Measurements from ENCODE around the gene ITGA1. TPM values are rescaled to one million over a fixed set of nuclear protein-coding genes. Genes with fewer than 3 reads are reported as not detected.

ITGA1 gene
- total and polyA plus RNA-seq, 5 donors from 2014 or later, result 0.37 TPM; not detected in 4

DNA sequence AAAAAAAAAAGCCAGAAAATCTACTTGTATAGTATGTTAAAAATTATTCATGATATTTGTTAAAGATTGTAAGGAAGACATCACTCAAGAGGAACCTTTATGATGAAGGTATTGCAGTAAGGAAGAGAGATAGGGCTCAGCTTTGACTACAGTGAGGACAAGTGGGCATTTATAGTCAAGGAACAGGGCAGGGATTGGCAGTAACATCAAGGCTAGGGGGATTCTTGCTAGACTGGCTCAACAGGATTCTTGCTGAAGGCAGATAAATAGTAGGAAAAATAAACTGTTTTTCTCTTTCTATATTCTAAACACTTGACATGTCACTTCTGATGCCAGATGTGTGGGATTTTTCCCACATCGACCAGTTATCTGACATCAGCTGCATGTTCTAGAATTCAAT lies 96.7 kb downstream of the ITGA1 start:
- ATAC-seq (ENCODE audit: low read depth in 2 of 2) (no peak), DNase-seq (no peak)
- Histone ChIP-seq H3K9me3 (ENCODE audit: control insufficient read depth in 2 of 2, low read length in 2 of 2) (no peaks in the 10 kb centered on the region), H3K27me3 (ENCODE audit: control insufficient read depth, insufficient read depth, low read length) (no peaks in the 10 kb centered on the region), H3K4me3 (ENCODE audit: low read depth, low read length) (no peak overlapping the region), H3K27ac (ENCODE audit: insufficient read depth, low read length, poor library complexity, severe bottlenecking) (no peak overlapping the region), H3K4me1 (ENCODE audit: control insufficient read depth, insufficient read depth, low read length, poor library complexity, severe bottlenecking) (no peaks in the 10 kb centered on the region), H3K36me3 (ENCODE audit: control insufficient read depth, insufficient read depth, low read length) (no peaks in the 10 kb centered on the region)
- Mint-ChIP-seq H3K4me3 (no peak overlapping the region), H3K9me3 (peaks cover 0 to 2% (median 0%) of the 10 kb centered on the region in 7 donors), H3K27ac (no peak overlapping the region), H3K4me1 (no peaks in the 10 kb centered on the region), H3K27me3 (no peaks in the 10 kb centered on the region), H3K36me3 (no peaks in the 10 kb centered on the region)

DNA sequence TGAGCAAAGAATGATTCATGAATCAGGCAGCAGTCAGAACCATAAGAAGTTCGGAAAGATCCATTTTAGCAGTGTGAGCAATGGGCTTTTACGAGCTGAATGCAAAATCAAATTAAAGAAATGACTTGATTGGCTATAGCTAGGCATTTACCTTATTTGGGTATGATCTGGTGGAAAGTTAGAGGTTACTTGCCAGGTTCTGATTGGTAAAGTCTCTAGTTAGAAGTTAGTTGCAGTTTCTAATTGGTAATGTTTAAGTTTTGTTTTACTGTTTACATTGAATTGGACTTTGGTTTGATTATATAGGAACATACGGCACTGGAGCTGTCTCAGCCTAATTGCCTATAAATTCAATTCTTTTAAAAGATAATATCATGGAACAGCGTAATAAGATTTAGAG lies 97.9 kb downstream of the ITGA1 start:
- no peaks in the 10 kb centered on the region for H3K4me1 ChIP-seq (ENCODE audit: control insufficient read depth, insufficient read depth, low read length, poor library complexity, severe bottlenecking)
- no peak overlapping the region for H3K4me3 Mint-ChIP-seq
- H3K27ac Mint-ChIP-seq, result no peak overlapping the region
- no peaks in the 10 kb centered on the region for H3K36me3 ChIP-seq (ENCODE audit: control insufficient read depth, insufficient read depth, low read length)
- ATAC-seq (ENCODE audit: low read depth in 2 of 2) (no peak), DNase-seq (no peak)
- H3K4me3 ChIP-seq (ENCODE audit: low read depth, low read length), result no peak overlapping the region
- H3K9me3 Mint-ChIP-seq, result peaks cover 0 to 2% (median 0%) of the 10 kb centered on the region in 7 donors
- H3K4me1 Mint-ChIP-seq, result no peaks in the 10 kb centered on the region
- no peaks in the 10 kb centered on the region for H3K36me3 Mint-ChIP-seq
- H3K27me3 Mint-ChIP-seq, result no peaks in the 10 kb centered on the region
- H3K27me3 ChIP-seq (ENCODE audit: control insufficient read depth, insufficient read depth, low read length), result no peaks in the 10 kb centered on the region
- no peaks in the 10 kb centered on the region for H3K9me3 ChIP-seq (ENCODE audit: control insufficient read depth in 2 of 2, low read length in 2 of 2)
- H3K27ac ChIP-seq (ENCODE audit: insufficient read depth, low read length, poor library complexity, severe bottlenecking), result no peak overlapping the region

DNA sequence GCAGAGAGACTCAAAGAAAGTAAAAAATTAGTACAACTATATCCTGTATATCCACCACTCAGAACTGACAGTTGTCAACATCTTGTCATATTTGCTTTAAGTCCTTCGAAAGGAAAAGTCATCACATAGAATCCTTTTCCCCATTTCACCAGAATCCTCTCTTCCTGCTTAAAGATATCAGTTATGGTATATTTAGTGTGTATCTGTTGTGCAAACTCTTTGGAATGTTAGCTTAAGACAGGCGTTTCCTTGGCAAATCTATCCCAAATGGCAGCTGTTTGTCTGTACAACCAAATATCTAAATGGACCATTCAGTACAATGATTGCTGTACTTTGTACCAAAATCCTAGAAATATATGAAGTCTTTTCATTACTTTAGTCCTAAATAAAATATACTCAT lies 98.5 kb downstream of the ITGA1 start:
- no peaks in the 10 kb centered on the region for H3K36me3 Mint-ChIP-seq
- Histone ChIP-seq H3K27ac (ENCODE audit: insufficient read depth, low read length, poor library complexity, severe bottlenecking) (no peak overlapping the region), H3K36me3 (ENCODE audit: control insufficient read depth, insufficient read depth, low read length) (no peaks in the 10 kb centered on the region), H3K9me3 (ENCODE audit: control insufficient read depth in 2 of 2, low read length in 2 of 2) (no peaks in the 10 kb centered on the region), H3K27me3 (ENCODE audit: control insufficient read depth, insufficient read depth, low read length) (no peaks in the 10 kb centered on the region), H3K4me3 (ENCODE audit: low read depth, low read length) (no peak overlapping the region), H3K4me1 (ENCODE audit: control insufficient read depth, insufficient read depth, low read length, poor library complexity, severe bottlenecking) (no peaks in the 10 kb centered on the region)
- no peaks in the 10 kb centered on the region for H3K27me3 Mint-ChIP-seq
- H3K9me3 Mint-ChIP-seq, result peaks cover 0 to 3% (median 0%) of the 10 kb centered on the region in 7 donors
- DNase-seq (no peak), ATAC-seq (ENCODE audit: low read depth in 2 of 2) (no peak)
- H3K27ac Mint-ChIP-seq, result no peak overlapping the region
- H3K4me1 Mint-ChIP-seq, result no peaks in the 10 kb centered on the region
- no peak overlapping the region for H3K4me3 Mint-ChIP-seq

DNA sequence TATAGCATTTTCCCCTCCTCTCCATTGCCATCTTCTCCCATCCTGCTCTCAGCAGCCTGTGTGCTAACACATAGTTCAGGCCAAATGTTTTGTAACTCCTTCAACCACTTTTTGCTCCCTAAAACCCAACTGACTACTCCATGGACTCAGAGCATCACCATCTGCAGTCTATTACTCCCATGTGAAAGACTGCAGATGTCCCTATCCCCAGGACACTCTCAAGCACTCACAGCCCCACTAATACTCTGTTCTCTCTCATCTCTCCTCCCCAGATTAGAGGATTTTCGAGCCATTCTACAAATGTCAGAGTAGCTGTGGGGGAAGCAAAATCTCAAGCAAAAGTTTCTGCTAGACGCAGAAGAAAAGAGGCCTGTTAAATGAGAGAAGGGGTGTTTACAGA lies 99.3 kb downstream of the ITGA1 start:
- Mint-ChIP-seq H3K27me3 (no peaks in the 10 kb centered on the region), H3K27ac (no peak overlapping the region)
- no peak for ATAC-seq (ENCODE audit: low read depth in 2 of 2)

DNA sequence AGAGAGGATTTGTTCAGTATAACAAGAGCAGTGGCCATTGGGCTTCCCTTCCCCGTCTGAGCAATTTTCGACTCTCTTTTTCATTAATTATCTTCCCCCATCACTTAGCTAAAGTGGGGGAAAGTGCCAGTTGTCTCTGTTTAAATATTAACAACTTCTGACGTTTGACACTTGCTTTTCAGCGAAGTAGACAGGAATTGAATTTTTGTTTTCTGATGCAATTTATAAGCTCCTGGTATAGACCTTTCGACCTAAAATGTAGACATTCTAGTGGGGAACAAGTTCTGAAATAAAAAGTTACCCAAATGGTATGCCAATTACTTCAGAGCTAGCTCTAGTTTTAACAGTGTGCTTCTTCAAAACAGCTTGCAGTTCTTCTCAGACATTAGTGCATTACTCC lies 100.6 kb downstream of the ITGA1 start:
- H3K27ac ChIP-seq (ENCODE audit: insufficient read depth, low read length, poor library complexity, severe bottlenecking), result no peak overlapping the region
- H3K36me3 Mint-ChIP-seq, result no peaks in the 10 kb centered on the region
- no peak for ATAC-seq (ENCODE audit: low read depth in 2 of 2)
- no peaks in the 10 kb centered on the region for H3K4me1 Mint-ChIP-seq
- H3K9me3 Mint-ChIP-seq, result peaks cover 0 to 3% (median 0%) of the 10 kb centered on the region in 7 donors
- no peaks in the 10 kb centered on the region for H3K9me3 ChIP-seq (ENCODE audit: control insufficient read depth in 2 of 2, low read length in 2 of 2)
- no peak overlapping the region for H3K27ac Mint-ChIP-seq
- peaks cover 6% of the 10 kb centered on the region for H3K27me3 Mint-ChIP-seq
- H3K27me3 ChIP-seq (ENCODE audit: control insufficient read depth, insufficient read depth, low read length), result no peaks in the 10 kb centered on the region
- H3K4me3 ChIP-seq (ENCODE audit: low read depth, low read length), result no peak overlapping the region
- no peaks in the 10 kb centered on the region for H3K4me1 ChIP-seq (ENCODE audit: control insufficient read depth, insufficient read depth, low read length, poor library complexity, severe bottlenecking)
- no peak for DNase-seq
- no peak overlapping the region for H3K4me3 Mint-ChIP-seq
- H3K36me3 ChIP-seq (ENCODE audit: control insufficient read depth, insufficient read depth, low read length), result no peaks in the 10 kb centered on the region

More for the DNA sequence above, 99.3 kb downstream of the ITGA1 start:
- Mint-ChIP-seq H3K36me3 (no peaks in the 10 kb centered on the region), H3K4me3 (no peak overlapping the region), H3K4me1 (no peaks in the 10 kb centered on the region), H3K9me3 (peaks cover 0 to 3% (median 0%) of the 10 kb centered on the region in 7 donors)
- no peak overlapping the region for H3K27ac ChIP-seq (ENCODE audit: insufficient read depth, low read length, poor library complexity, severe bottlenecking)
- no peaks in the 10 kb centered on the region for H3K4me1 ChIP-seq (ENCODE audit: control insufficient read depth, insufficient read depth, low read length, poor library complexity, severe bottlenecking)
- no peaks in the 10 kb centered on the region for H3K27me3 ChIP-seq (ENCODE audit: control insufficient read depth, insufficient read depth, low read length)
- DNase-seq, result no peak
- no peaks in the 10 kb centered on the region for H3K9me3 ChIP-seq (ENCODE audit: control insufficient read depth in 2 of 2, low read length in 2 of 2)
- H3K4me3 ChIP-seq (ENCODE audit: low read depth, low read length), result no peak overlapping the region
- no peaks in the 10 kb centered on the region for H3K36me3 ChIP-seq (ENCODE audit: control insufficient read depth, insufficient read depth, low read length)

DNA sequence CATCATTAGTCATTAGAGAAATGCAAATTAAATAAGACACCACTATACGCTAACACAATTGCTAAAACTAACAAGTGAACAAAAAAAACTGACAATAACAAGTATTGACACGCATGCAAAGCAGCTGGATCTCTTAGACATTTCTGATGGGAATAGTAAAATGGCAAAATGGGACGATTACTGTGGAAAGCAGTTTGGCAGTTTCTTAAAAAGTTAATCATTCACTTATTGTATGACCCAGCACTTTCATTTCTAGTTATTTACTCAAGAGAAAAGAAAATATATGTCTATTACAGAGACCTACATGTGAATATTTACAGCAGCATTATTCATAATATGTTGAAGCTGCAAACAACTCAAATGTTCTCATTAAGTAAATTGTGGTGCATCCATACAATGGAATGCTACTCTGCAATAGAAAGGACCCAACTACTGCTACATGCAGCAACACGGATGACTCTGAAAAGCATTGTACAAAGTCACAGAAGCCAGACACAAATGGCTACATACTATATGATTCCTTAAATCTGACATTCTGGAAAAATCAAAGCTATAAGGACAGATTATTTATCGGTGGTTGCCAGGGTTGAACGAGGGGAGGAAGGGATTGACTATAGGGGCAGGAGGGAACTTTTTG lies 104.6 kb downstream of the ITGA1 start:
- H3K27ac ChIP-seq (ENCODE audit: insufficient read depth, low read length, poor library complexity, severe bottlenecking), result no peak overlapping the region
- no peak for ATAC-seq (ENCODE audit: low read depth in 2 of 2)
- H3K27me3 Mint-ChIP-seq, result peaks cover 11% of the 10 kb centered on the region
- no peak overlapping the region for H3K27ac Mint-ChIP-seq
- H3K36me3 ChIP-seq (ENCODE audit: control insufficient read depth, insufficient read depth, low read length), result no peaks in the 10 kb centered on the region
- H3K4me3 Mint-ChIP-seq, result no peak overlapping the region
- H3K4me3 ChIP-seq (ENCODE audit: low read depth, low read length), result no peak overlapping the region
- peaks cover 0 to 4% (median 1%) of the 10 kb centered on the region in 4 donors for H3K4me1 Mint-ChIP-seq
- H3K4me1 ChIP-seq (ENCODE audit: control insufficient read depth, insufficient read depth, low read length, poor library complexity, severe bottlenecking), result no peaks in the 10 kb centered on the region
- H3K36me3 Mint-ChIP-seq, result no peaks in the 10 kb centered on the region
- no peaks in the 10 kb centered on the region for H3K27me3 ChIP-seq (ENCODE audit: control insufficient read depth, insufficient read depth, low read length)
- peaks cover 0 to 3% (median 0%) of the 10 kb centered on the region in 7 donors for H3K9me3 Mint-ChIP-seq
- no peak for DNase-seq
- H3K9me3 ChIP-seq (ENCODE audit: control insufficient read depth in 2 of 2, low read length in 2 of 2), result no peaks in the 10 kb centered on the region

DNA sequence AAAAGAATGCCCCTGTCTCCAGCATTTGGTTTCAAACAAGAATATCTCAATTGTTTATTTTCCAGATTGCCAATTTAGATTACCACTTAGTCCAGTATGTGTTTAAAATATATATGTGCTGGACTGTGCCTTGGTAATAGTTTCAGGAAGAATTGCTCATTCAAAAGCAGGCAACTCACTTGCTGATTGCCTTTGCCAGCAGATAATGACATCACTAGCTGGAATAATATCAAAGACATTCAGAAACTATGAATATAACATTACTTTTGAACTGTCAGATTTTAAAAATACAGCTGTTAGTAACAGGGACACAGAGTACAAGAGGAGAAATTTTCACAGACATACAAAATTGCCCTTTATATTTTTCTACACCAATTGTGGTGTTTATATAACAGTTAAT lies 105.4 kb downstream of the ITGA1 start:
- H3K4me1 Mint-ChIP-seq, result peaks cover 0 to 4% (median 1%) of the 10 kb centered on the region in 4 donors
- Histone ChIP-seq H3K4me3 (ENCODE audit: low read depth, low read length) (no peak overlapping the region), H3K27ac (ENCODE audit: insufficient read depth, low read length, poor library complexity, severe bottlenecking) (no peak overlapping the region), H3K36me3 (ENCODE audit: control insufficient read depth, insufficient read depth, low read length) (no peaks in the 10 kb centered on the region), H3K9me3 (ENCODE audit: control insufficient read depth in 2 of 2, low read length in 2 of 2) (no peaks in the 10 kb centered on the region), H3K27me3 (ENCODE audit: control insufficient read depth, insufficient read depth, low read length) (no peaks in the 10 kb centered on the region), H3K4me1 (ENCODE audit: control insufficient read depth, insufficient read depth, low read length, poor library complexity, severe bottlenecking) (no peaks in the 10 kb centered on the region)
- H3K9me3 Mint-ChIP-seq, result peaks cover 0 to 1% (median 0%) of the 10 kb centered on the region in 7 donors
- H3K36me3 Mint-ChIP-seq, result no peaks in the 10 kb centered on the region
- no peak for DNase-seq
- H3K27me3 Mint-ChIP-seq, result peaks cover 11% of the 10 kb centered on the region
- no peak for ATAC-seq (ENCODE audit: low read depth in 2 of 2)
- H3K27ac Mint-ChIP-seq, result no peak overlapping the region
- H3K4me3 Mint-ChIP-seq, result no peak overlapping the region

DNA sequence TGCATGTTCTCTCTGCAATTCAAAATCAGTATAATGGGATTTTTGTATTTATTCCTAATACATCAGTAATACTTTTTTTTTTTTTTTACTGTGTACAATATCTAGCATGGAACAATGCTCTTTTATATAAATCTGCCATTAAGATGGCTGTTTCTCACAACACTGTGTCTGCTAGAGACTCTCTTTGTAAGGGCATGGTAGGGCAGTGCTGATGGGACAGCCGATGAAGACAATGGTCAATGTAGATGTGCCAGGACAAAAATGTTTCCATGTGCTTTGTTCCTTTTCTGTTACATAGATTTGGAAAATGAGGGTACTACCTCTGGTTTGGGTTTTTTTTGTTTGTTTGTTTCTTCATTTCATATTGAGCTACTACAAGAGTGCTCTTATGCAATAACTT lies 106.1 kb downstream of the ITGA1 start:
- peaks cover 11% of the 10 kb centered on the region for H3K27me3 Mint-ChIP-seq
- Histone ChIP-seq H3K4me3 (ENCODE audit: low read depth, low read length) (no peak overlapping the region), H3K4me1 (ENCODE audit: control insufficient read depth, insufficient read depth, low read length, poor library complexity, severe bottlenecking) (no peaks in the 10 kb centered on the region), H3K27ac (ENCODE audit: insufficient read depth, low read length, poor library complexity, severe bottlenecking) (no peak overlapping the region), H3K36me3 (ENCODE audit: control insufficient read depth, insufficient read depth, low read length) (no peaks in the 10 kb centered on the region), H3K9me3 (ENCODE audit: control insufficient read depth in 2 of 2, low read length in 2 of 2) (no peaks in the 10 kb centered on the region), H3K27me3 (ENCODE audit: control insufficient read depth, insufficient read depth, low read length) (no peaks in the 10 kb centered on the region)
- H3K36me3 Mint-ChIP-seq, result no peaks in the 10 kb centered on the region
- ATAC-seq (ENCODE audit: low read depth in 2 of 2) (no peak), DNase-seq (no peak)
- H3K9me3 Mint-ChIP-seq, result peaks cover 0 to 1% (median 0%) of the 10 kb centered on the region in 7 donors
- H3K4me1 Mint-ChIP-seq, result peaks cover 0 to 4% (median 1%) of the 10 kb centered on the region in 4 donors
- no peak overlapping the region for H3K27ac Mint-ChIP-seq
- no peak overlapping the region for H3K4me3 Mint-ChIP-seq
